ENCODE results near the gene ASB13.

GRCh38 chr10:5666841-5667630 is 641 bp upstream of the ASB13 start:
- TF ChIP-seq CTCF (IDR thresholded peaks at IDR 0.05) (no peak), EZH2 (IDR thresholded peaks at IDR 0.05; ENCODE audit: borderline replicate concordance, insufficient read depth, low read depth, low read length, poor library complexity, severe bottlenecking) (no peak)
